OCI-LY3 (cell line): ENCODE data around the gene RINL.
"Not testable (repeated sequence)": the region's sequence is repeated elsewhere in the genome, so short reads cannot be mapped to it uniquely, and the experiment has no call there.

ENCODE experiments used
- H2AFZ ChIP-seq: fragments of 200-600, 300-600 bp; shearing (Covaris generic); 2 replicates; pipeline ENCODE4 v1.6.0; 2014; ENCODE audit warnings: antibody characterized with exemption, low read depth, low read length
- H3K27ac ChIP-seq: fragments of 200-600, 300-600 bp; sonication (generic); 2 replicates; pipeline ENCODE4 v1.5.1; 2014; ENCODE audit warnings: mild to moderate bottlenecking, low read length, moderate library complexity, mixed read lengths
- H3K27me3 ChIP-seq: fragments of 200-600, 300-600 bp; sonication (generic); 2 replicates; pipeline ENCODE4 v1.6.1; 2014; ENCODE audit warnings: low read depth, low read length, mixed read lengths
- H3K36me3 ChIP-seq: fragments of 200-600, 300-600 bp; sonication (generic); replicated peaks from 2 replicates; pipeline ENCODE3; 2014; ENCODE audit warnings: low read depth, low read length, mixed read lengths
- H3K4me1 ChIP-seq: fragments of 300-600, 200-600 bp; sonication (generic); 2 replicates; pipeline ENCODE4 v1.6.1; 2014; ENCODE audit warnings: low read length, mixed read lengths
- H3K4me2 ChIP-seq: fragments of 200-600, 300-600 bp; sonication (generic); 2 replicates; pipeline ENCODE4 v1.6.1; 2014; ENCODE audit warnings: low read length, mixed read lengths
- H3K4me3 ChIP-seq: fragments of 300-600, 200-600 bp; sonication (generic); 2 replicates; pipeline ENCODE4 v1.5.1; 2014; ENCODE audit warnings: antibody characterized with exemption, mild to moderate bottlenecking, low read length, moderate library complexity
- H3K79me2 ChIP-seq: fragments of 300-600, 200-600 bp; shearing (Covaris generic); 2 replicates; pipeline ENCODE4 v1.6.1; 2014; ENCODE audit warnings: mild to moderate bottlenecking, low read length, mixed read lengths
- H3K9ac ChIP-seq: fragments of 300-600, 200-600 bp; shearing (Covaris generic); 2 replicates; pipeline ENCODE4 v1.6.0; 2014; ENCODE audit warnings: mild to moderate bottlenecking, low read length, moderate library complexity
- H3K9me3 ChIP-seq: fragments of 200-600, 300-600 bp; shearing (Covaris generic); 2 replicates; pipeline ENCODE4 v1.6.1; 2014; ENCODE audit warnings: low read length, mixed read lengths; ENCODE audit not compliant: insufficient read depth
- H4K20me1 ChIP-seq: fragments of 200-600, 300-600 bp; sonication (generic); 2 replicates; pipeline ENCODE4 v1.6.1; 2016; ENCODE audit warnings: low read length, mixed read lengths; ENCODE audit not compliant: insufficient read depth
- CTCF ChIP-seq: fragments of 200-600, 300-600 bp; sonication (generic); IDR thresholded peaks from 2 replicates; pipeline ENCODE4 v1.5.1; 2014; ENCODE audit warnings: antibody characterized with exemption, low read length, low read depth
- EZH2phosphoT487 ChIP-seq: fragments of 200-600 bp; shearing (Covaris generic); IDR thresholded peaks from 2 replicates; pipeline ENCODE4 v1.6.1; 2018; ENCODE audit warnings: antibody characterized with exemption, mixed run types, low read depth

Gene RINL

GRCh38 chr19:38826856-38827551 is 51.1 kb downstream of the RINL start:
- Histone ChIP-seq H3K79me2 (peaks cover 9% of the 10 kb centered on the region; the same call in 1 of the 2 replicates), H3K36me3 (peaks cover 18% of the 10 kb centered on the region)

DNA sequence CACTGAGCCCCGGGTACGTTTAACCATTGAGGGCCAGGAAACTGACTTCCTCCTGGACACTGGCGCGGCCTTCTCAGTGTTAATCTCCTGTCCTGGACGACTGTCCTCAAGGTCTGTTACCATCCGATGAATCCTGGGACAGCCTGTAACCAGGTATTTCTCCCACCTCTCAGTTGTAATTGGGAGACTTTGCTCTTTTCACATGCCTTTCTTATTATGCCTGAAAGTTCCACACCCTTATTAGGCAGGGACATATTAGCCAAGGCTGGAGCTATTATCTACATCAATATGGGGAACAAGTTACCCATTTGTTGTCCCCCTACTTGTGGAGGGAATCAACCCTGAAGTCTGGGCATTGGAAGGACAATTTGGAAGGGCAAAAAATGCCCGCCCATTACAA is 52.1 kb downstream of the RINL start:
- not testable (repeated sequence) for H3K9ac ChIP-seq, H3K4me1 ChIP-seq, H3K9me3 ChIP-seq, H3K4me3 ChIP-seq, H3K27ac ChIP-seq, H4K20me1 ChIP-seq, H3K79me2 ChIP-seq, H3K4me2 ChIP-seq, H2AFZ ChIP-seq, H3K27me3 ChIP-seq
- peaks cover 18% of the 10 kb centered on the region for H3K36me3 ChIP-seq

More at GRCh38 chr19:38826856-38827551, 51.1 kb downstream of the RINL start:
- Histone ChIP-seq H4K20me1 (no peaks in the 10 kb centered on the region), H3K9ac (no peak overlapping the region), H3K4me1 (peaks cover 4% of the 10 kb centered on the region; the same call in 1 of the 2 replicates), H3K4me3 (no peak overlapping the region), H3K9me3 (no peaks in the 10 kb centered on the region), H3K4me2 (no peak overlapping the region), H2AFZ (no peak overlapping the region), H3K27me3 (no peaks in the 10 kb centered on the region), H3K27ac (no peak overlapping the region)
- TF ChIP-seq EZH2phosphoT487: no peak
- no peak for TF ChIP-seq CTCF

GRCh38 chr19:38821230-38821825 is 56.7 kb downstream of the RINL start:
- H3K79me2 ChIP-seq, H3K4me3 ChIP-seq, H4K20me1 ChIP-seq, H3K4me1 ChIP-seq, H3K27me3 ChIP-seq, H3K4me2 ChIP-seq, H2AFZ ChIP-seq, H3K27ac ChIP-seq, H3K9ac ChIP-seq, H3K9me3 ChIP-seq: not testable (repeated sequence)
- H3K36me3 ChIP-seq: peaks cover 21% of the 10 kb centered on the region

DNA sequence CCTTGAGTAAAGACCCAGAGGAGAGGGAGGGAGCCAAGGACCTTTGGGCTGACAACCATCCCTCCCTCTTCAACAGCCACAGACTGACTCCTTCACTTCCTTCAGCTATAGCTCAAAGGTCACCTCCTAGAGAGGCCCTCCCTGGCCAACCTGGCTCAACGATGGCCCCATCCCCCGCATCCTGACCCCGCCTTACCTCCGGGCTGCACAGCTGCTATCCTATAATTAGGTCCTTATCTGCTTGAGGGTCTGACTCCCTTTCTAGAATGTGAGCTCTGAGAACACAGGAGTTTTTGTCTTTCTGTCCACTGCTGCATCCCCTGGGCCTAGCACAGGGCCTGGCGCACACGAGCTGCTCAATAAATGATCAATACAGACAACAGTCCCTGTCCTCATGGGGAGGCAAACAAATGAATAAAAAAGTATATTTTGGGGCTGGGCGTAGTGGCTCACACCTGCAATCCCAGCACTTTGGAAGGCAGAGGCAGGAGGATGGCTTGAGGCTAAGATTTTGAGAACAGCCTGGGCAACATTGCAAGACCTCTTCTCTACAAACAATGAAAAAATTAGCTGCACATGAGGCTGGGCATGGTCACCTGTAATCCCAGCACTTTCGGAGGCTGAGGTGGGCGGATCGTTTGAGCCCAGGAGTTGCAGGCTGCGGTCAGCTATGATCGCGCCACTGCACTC is 58.7 kb downstream of the RINL start:
- Histone ChIP-seq H4K20me1 (no peaks in the 10 kb centered on the region), H3K27me3 (no peaks in the 10 kb centered on the region), H3K27ac (no peak overlapping the region), H3K4me1 (no peaks in the 10 kb centered on the region), H2AFZ (no peak overlapping the region), H3K9ac (no peak overlapping the region), H3K4me3 (no peak overlapping the region), H3K9me3 (no peaks in the 10 kb centered on the region), H3K79me2 (no peaks in the 10 kb centered on the region), H3K36me3 (peaks cover 25% of the 10 kb centered on the region), H3K4me2 (no peak overlapping the region)
- TF ChIP-seq CTCF (no peak), EZH2phosphoT487 (no peak)
